Progenitor cell of endocrine pancreas (in vitro differentiated cells): ENCODE data around the gene KATNBL1. TPM values are rescaled to one million over a fixed set of nuclear protein-coding genes. Genes with fewer than 3 reads are reported as not detected.

Experiments
- DNase-seq: peaks from one replicate; pipeline ENCODE4 v3.0.0; 2021; ENCODE audit warnings: low spot score; ENCODE audit not compliant: unreplicated experiment
- H3K27ac Mint-ChIP-seq: 2 replicates; pipeline ENCODE4 v1.8.0; 2021; ENCODE audit warnings: mild to moderate bottlenecking, moderate library complexity, mixed read lengths
- H3K27me3 Mint-ChIP-seq: 2 replicates; pipeline ENCODE4 v1.8.0; 2021; ENCODE audit warnings: mixed read lengths
- H3K36me3 Mint-ChIP-seq: 2 replicates; pipeline ENCODE4 v1.8.0; 2022; ENCODE audit warnings: mixed read lengths; ENCODE audit not compliant: insufficient read depth
- H3K4me1 Mint-ChIP-seq: 2 replicates; pipeline ENCODE4 v1.8.0; 2021; ENCODE audit warnings: low read depth, mixed read lengths
- H3K4me3 Mint-ChIP-seq: 2 replicates; pipeline ENCODE4 v1.8.0; 2021; ENCODE audit warnings: low read depth, mild to moderate bottlenecking, moderate library complexity, mixed read lengths
- H3K9me3 Mint-ChIP-seq: 2 replicates; pipeline ENCODE4 v1.8.0; 2021; ENCODE audit warnings: low read depth, mixed read lengths
- CTCF ChIP-seq: fragments of 200-600 bp; sonication (generic); IDR thresholded peaks from one replicate; pipeline ENCODE4 v1.5.0; 2021; ENCODE audit warnings: antibody characterized with exemption, mild to moderate bottlenecking; ENCODE audit not compliant: unreplicated experiment
- total RNA-seq: library from RNA; stranded (reverse); gene quantifications from 2 replicates; pipeline ENCODE4 v1.2.1, GENCODE V29; 2021

Gene KATNBL1
- total RNA-seq, 1 donor from 2014 or later: 71.4 TPM

GRCh38 chr15:34239151-34239808 lies 29.4 kb upstream of the KATNBL1 start:
- Mint-ChIP-seq H3K9me3 (no peaks in the 10 kb centered on the region), H3K4me1 (no peaks in the 10 kb centered on the region), H3K27ac (no peak overlapping the region), H3K27me3 (no peaks in the 10 kb centered on the region), H3K36me3 (peaks cover 8% of the 10 kb centered on the region), H3K4me3 (no peak overlapping the region)
- DNase-seq: no peak
- no peak for TF ChIP-seq CTCF

- H3K27ac Mint-ChIP-seq: no peak overlapping the region
- H3K9me3 Mint-ChIP-seq: no peaks in the 10 kb centered on the region
- H3K27me3 Mint-ChIP-seq: no peaks in the 10 kb centered on the region
- DNase-seq: no peak
- H3K36me3 Mint-ChIP-seq: peaks cover 7% of the 10 kb centered on the region
- H3K4me3 Mint-ChIP-seq: no peak overlapping the region
- no peak for TF ChIP-seq CTCF
- H3K4me1 Mint-ChIP-seq: no peaks in the 10 kb centered on the region
These were observed 23.7 kb upstream of the KATNBL1 start for GRCh38 chr15:34233614-34234013.

- Mint-ChIP-seq H3K27ac (peak overlapping the region; percentile 97), H3K4me1 (peaks cover 8% of the 10 kb centered on the region), H3K27me3 (peaks cover 6% of the 10 kb centered on the region)
These were observed 14.2 kb upstream of the KATNBL1 start for GRCh38 chr15:34223904-34224596.

GRCh38 chr15:34217587-34218225 lies 7.8 kb upstream of the KATNBL1 start:
- DNase-seq: no peak
- Mint-ChIP-seq H3K27ac (no peak overlapping the region), H3K27me3 (peaks cover 20% of the 10 kb centered on the region), H3K4me3 (no peak overlapping the region), H3K4me1 (no peaks in the 10 kb centered on the region), H3K9me3 (no peaks in the 10 kb centered on the region), H3K36me3 (no peaks in the 10 kb centered on the region)
- no peak for TF ChIP-seq CTCF

More at GRCh38 chr15:34223904-34224596, 14.2 kb upstream of the KATNBL1 start:
- TF ChIP-seq CTCF: no peak
- no peak for DNase-seq
- Mint-ChIP-seq H3K9me3 (no peaks in the 10 kb centered on the region), H3K4me3 (peak overlapping the region; percentile 90), H3K36me3 (peaks cover 3% of the 10 kb centered on the region)

- H3K4me1 Mint-ChIP-seq: no peaks in the 10 kb centered on the region
- H3K27me3 Mint-ChIP-seq: peaks cover 18% of the 10 kb centered on the region
- no peaks in the 10 kb centered on the region for H3K36me3 Mint-ChIP-seq
- no peaks in the 10 kb centered on the region for H3K9me3 Mint-ChIP-seq
- no peak for TF ChIP-seq CTCF
- no peak overlapping the region for H3K27ac Mint-ChIP-seq
- no peak for DNase-seq
- no peak overlapping the region for H3K4me3 Mint-ChIP-seq
These were observed 6.8 kb upstream of the KATNBL1 start for GRCh38 chr15:34216527-34217270.
